Measurements from ENCODE around the gene CDH23.

DNA sequence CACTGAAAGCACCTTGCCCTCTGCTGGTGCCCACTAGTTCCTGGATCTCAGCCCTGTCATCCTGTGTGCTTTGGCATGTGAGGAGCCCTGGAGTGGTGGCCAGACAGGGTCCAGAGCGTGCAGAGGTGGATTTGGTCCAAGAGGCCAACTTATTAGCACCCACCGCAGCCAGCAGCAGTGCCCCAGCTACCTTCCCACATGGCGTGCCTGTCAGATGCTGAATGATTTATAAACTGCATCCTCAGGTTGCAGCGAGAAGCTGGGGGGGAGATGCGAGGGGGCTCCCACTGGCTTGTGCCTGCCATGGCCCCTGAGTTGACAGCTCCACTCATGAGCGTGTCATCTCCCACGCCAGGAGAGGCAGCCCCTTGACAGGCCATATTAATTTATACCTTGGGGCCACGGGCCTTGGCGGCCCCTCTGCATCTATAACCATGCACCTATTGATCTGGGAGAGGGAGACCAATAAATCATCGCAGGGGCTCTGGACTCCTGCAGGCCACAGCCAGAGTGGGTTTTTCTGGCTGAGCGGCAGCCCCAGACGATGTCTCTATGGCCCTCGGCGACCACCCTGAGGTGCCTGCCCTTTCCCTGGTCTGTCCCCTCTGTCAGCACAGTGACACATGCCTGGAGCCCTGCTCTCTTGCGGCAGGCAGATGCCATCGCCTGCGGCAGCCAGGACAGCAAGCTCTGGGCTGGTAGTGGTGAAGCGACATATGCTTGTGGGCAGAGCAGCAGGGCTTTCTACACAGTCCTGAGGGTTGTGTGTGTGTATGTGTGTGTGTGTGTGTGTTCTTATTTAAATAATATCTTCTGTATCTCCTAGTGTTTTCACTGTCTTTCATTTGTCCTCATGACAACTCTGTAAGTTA lies 120.8 kb downstream of the CDH23 start:
- TF ChIP-seq, protein P1, sequence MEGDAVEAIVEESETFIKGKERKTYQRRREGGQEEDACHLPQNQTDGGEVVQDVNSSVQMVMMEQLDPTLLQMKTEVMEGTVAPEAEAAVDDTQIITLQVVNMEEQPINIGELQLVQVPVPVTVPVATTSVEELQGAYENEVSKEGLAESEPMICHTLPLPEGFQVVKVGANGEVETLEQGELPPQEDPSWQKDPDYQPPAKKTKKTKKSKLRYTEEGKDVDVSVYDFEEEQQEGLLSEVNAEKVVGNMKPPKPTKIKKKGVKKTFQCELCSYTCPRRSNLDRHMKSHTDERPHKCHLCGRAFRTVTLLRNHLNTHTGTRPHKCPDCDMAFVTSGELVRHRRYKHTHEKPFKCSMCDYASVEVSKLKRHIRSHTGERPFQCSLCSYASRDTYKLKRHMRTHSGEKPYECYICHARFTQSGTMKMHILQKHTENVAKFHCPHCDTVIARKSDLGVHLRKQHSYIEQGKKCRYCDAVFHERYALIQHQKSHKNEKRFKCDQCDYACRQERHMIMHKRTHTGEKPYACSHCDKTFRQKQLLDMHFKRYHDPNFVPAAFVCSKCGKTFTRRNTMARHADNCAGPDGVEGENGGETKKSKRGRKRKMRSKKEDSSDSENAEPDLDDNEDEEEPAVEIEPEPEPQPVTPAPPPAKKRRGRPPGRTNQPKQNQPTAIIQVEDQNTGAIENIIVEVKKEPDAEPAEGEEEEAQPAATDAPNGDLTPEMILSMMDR (IDR thresholded peaks at IDR 0.05; ENCODE audit: control extremely low read depth in 1 of 3, insufficient read depth in 1 of 3, low read depth in 1 of 3, low read length in 3 of 3) = peak in 1 of 3 experiments; percentile 3; a peak in 1 of 4 replicates
- no peak for TF ChIP-seq EP300 (IDR thresholded peaks at IDR 0.05; ENCODE audit: borderline replicate concordance in 1 of 2, low read depth in 2 of 2, low read length in 2 of 2)
- no peak for TF ChIP-seq KDM5A (IDR thresholded peaks at IDR 0.05; ENCODE audit: low read length)
- TF ChIP-seq POLR2AphosphoS5 (IDR thresholded peaks at IDR 0.05; ENCODE audit: low read depth, low read length) = no peak
- no peak for TF ChIP-seq MAFK (IDR thresholded peaks at IDR 0.05; ENCODE audit: low read depth, low read length)
- TF ChIP-seq EGR1 (IDR thresholded peaks at IDR 0.05; ENCODE audit: borderline replicate concordance, low read depth, low read length) = no peak
- TF ChIP-seq GABPA (IDR thresholded peaks at IDR 0.05; ENCODE audit: borderline replicate concordance, insufficient read depth, low read length) = no peak
- no peak for TF ChIP-seq TBP (IDR thresholded peaks at IDR 0.05; ENCODE audit: low read depth, low read length)
- TF ChIP-seq CBX5 (IDR thresholded peaks at IDR 0.05; ENCODE audit: low read depth, low read length) = no peak
- no peak for TF ChIP-seq SIN3A (conservative IDR thresholded peaks at IDR 0.05 in 1 of 2, IDR thresholded peaks at IDR 0.05 in 1 of 2; ENCODE audit: low read depth in 1 of 2, low read length in 2 of 2)
- TF ChIP-seq EZH2 (IDR thresholded peaks at IDR 0.05; ENCODE audit: low read depth, low read length, severe bottlenecking) = no peak
- no peak for TF ChIP-seq CBX8 (IDR thresholded peaks at IDR 0.05; ENCODE audit: borderline replicate concordance, low read depth, low read length)
- no peak for TF ChIP-seq BRCA1 (IDR thresholded peaks at IDR 0.05; ENCODE audit: low read depth, low read length)
- no peak for TF ChIP-seq RBBP5 (IDR thresholded peaks at IDR 0.05; ENCODE audit: borderline replicate concordance, low read depth, low read length)
